Sigmoid colon (tissue), 3 donors: ENCODE data around the gene PHGDH.

Experiments
- POLR2A ChIP-seq, 2 donors: fragments of 450-650 bp; IDR thresholded peaks; one replicate each; pipeline ENCODE4 v1.6.1; 2016; ENCODE audit warnings: antibody characterized with exemption in 2 of 2, mild to moderate bottlenecking in 2 of 2, moderate library complexity in 2 of 2
- TF ChIP-seq, protein P1 (sequence below), 4 experiments: fragments of 450-650 bp in 3 of 4; fragments of 200-600 bp in 1 of 4; IDR thresholded peaks; one replicate each; pipeline ENCODE4 v1.5.1; 2016 to 2019; ENCODE audit warnings: antibody characterized with exemption in 4 of 4, mild to moderate bottlenecking in 3 of 4, moderate library complexity in 2 of 4

DNA sequence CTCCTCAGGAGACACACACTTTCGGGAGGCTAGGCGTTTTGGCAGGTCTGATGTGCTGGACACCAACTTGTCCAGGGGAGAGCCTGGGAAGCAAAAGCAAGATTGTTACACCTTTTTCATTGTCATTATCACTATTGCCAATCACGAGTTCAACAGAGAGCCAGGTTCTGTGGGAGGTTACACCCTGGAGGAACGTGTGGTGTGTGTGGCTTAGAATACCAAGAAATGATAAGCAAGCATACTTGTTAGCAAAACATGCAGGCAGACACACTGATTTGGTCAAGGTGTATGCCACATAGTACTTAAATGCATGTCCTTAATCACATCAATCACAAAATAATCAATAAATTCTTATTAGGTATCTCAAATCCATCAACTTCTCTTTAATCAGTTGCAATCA, 40.9 kb downstream of the PHGDH start:
- TF ChIP-seq, protein P1, sequence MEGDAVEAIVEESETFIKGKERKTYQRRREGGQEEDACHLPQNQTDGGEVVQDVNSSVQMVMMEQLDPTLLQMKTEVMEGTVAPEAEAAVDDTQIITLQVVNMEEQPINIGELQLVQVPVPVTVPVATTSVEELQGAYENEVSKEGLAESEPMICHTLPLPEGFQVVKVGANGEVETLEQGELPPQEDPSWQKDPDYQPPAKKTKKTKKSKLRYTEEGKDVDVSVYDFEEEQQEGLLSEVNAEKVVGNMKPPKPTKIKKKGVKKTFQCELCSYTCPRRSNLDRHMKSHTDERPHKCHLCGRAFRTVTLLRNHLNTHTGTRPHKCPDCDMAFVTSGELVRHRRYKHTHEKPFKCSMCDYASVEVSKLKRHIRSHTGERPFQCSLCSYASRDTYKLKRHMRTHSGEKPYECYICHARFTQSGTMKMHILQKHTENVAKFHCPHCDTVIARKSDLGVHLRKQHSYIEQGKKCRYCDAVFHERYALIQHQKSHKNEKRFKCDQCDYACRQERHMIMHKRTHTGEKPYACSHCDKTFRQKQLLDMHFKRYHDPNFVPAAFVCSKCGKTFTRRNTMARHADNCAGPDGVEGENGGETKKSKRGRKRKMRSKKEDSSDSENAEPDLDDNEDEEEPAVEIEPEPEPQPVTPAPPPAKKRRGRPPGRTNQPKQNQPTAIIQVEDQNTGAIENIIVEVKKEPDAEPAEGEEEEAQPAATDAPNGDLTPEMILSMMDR (IDR thresholded peaks at IDR 0.05): no peak
- no peak for TF ChIP-seq POLR2A (IDR thresholded peaks at IDR 0.05)
